AG10803 (cell line): ENCODE results near the gene RGS6.

Source experiments
- DNase-seq: peaks from one replicate; pipeline ENCODE4 v3.0.0; 2010; ENCODE audit warnings: low read depth
- H3K4me3 ChIP-seq: 2 replicates; pipeline ENCODE4 v1.5.1; 2011; ENCODE audit warnings: mild to moderate bottlenecking, low read length, control low read depth
- TF ChIP-seq, protein P1 (sequence below): conservative IDR thresholded peaks from 2 replicates; pipeline ENCODE4 v1.5.1; 2011; ENCODE audit warnings: mild to moderate bottlenecking, low read length, control low read depth, inconsistent platforms

Gene RGS6

DNA sequence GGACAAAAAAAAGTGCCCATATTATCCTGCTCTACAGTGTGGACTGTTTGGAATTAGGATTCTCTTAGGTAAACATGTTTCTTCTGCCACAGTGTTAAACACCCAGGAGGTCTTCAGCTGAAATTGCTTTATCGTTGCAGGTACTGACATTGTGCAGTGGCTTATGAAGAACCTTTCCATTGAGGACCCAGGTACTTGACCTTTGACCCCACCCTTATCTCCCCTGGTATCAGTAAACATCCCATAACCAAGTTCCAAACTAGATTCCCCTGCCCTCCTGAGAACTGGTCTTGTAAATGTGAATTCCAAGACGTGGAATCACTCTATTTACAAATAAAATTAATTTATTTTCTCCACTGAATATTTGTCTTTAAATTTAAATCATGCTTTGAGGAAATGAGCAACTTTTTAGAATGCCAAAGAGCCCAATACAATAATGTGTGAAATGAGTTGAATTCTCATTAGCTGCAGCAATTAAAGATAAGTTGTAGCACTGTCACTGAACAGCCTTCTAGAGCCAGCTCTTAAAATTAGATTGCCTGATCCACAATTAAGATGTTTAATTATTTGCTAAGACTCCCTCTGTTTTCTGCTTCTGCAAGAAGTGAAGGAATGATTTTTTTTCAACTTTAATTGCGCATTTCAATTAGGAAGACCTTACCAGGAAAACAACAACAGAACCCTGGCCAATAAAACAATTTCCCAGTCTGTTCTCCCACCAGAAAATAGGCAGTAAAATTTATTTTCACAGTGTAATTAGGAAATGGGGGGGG is 522.3 kb downstream of the RGS6 start:
- TF ChIP-seq, protein P1, sequence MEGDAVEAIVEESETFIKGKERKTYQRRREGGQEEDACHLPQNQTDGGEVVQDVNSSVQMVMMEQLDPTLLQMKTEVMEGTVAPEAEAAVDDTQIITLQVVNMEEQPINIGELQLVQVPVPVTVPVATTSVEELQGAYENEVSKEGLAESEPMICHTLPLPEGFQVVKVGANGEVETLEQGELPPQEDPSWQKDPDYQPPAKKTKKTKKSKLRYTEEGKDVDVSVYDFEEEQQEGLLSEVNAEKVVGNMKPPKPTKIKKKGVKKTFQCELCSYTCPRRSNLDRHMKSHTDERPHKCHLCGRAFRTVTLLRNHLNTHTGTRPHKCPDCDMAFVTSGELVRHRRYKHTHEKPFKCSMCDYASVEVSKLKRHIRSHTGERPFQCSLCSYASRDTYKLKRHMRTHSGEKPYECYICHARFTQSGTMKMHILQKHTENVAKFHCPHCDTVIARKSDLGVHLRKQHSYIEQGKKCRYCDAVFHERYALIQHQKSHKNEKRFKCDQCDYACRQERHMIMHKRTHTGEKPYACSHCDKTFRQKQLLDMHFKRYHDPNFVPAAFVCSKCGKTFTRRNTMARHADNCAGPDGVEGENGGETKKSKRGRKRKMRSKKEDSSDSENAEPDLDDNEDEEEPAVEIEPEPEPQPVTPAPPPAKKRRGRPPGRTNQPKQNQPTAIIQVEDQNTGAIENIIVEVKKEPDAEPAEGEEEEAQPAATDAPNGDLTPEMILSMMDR: no peak
- no peak for DNase-seq
- no peak overlapping the region for H3K4me3 ChIP-seq

DNA sequence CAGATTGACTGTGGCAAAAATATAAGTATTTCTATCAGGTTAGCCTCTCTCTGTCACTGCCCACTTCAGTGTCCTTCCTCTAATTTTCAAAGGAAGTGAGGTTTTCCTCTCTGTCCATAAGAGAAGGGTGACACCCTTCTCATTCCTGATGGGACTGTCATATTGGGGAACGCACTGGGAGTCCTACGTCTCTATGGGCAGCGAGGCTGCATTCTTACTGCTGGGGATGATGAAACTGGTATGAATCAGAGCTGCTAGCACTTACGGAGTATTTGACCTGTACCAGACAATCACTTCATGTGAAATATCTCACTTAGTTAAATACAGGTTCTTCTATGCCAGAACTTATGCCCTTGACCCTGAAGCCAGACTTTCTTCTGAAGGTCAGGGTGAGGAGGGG is 525.4 kb downstream of the RGS6 start:
- DNase-seq: peak; percentile 76

DNA sequence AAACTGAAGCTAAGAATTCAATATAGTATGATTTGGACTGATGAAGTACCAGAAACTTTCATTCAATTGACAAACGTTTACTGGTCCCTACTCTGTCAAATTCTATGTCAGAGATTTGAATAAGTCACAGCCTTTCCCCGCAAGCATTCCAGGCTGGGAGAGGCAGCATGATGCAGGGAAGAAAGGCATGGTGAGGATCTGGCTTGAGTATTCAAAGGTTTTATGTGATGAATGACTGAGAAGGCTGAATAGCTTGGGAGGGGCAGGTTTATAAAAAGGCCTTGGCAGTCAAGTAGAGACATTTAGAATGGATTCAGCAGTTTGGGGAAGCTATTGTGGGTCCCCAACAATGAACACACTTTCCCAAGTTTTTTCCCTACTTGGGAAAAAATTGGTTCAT is 529.8 kb downstream of the RGS6 start:
- TF ChIP-seq, protein P1: no peak
- no peak overlapping the region for H3K4me3 ChIP-seq
- DNase-seq: no peak

More for the DNA sequence above, 525.4 kb downstream of the RGS6 start:
- H3K4me3 ChIP-seq: no peak overlapping the region
- TF ChIP-seq, protein P1: no peak

DNA sequence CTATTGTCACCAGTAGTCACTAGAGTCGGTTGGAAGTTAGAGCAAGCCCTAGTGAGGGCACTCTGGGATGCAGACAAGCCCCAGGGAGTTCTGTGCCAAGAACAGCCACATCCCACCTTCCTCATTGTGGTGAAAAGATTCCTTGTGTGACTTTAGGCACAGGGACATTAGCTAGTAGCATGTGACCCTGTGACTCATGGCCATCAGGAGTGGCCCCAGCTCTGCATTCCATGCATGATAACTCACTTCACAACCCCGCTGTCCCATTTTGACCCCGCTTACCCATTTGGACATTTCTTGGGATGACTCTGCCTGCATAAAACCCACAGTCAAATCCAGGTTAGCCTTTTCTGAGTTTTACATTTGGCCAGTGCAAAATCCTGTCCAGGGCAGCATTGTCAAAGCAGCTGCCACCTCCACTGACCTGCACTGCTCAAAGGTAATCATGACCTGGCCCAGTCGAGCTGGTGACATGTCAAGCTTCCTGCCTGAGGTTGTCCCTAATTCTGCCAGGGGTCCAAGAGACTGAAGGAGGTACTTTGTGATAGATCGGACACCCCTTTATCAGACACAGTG is 531.1 kb downstream of the RGS6 start:
- TF ChIP-seq, protein P1: no peak
- H3K4me3 ChIP-seq: no peak overlapping the region
- no peak for DNase-seq

DNA sequence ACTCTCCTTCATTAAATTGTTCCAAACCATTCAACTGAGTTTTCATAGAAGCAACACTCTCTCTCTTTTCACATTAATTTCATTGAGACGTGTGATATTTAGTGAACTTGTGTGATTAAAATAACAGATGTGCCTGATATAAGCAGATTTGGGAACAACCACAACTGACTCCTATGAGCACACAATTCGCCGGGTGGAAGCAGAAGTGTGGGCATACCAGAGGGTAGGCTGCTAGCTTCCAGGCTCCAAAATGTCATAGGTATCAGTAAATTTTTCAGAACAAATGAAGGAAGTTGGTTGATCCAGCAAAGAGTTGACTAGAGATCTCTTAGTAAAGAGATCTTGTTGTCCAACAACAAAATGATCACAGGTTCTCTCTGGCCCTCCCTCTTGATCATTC is 532.0 kb downstream of the RGS6 start:
- H3K4me3 ChIP-seq: no peak overlapping the region
- TF ChIP-seq, protein P1: no peak
- no peak for DNase-seq

DNA sequence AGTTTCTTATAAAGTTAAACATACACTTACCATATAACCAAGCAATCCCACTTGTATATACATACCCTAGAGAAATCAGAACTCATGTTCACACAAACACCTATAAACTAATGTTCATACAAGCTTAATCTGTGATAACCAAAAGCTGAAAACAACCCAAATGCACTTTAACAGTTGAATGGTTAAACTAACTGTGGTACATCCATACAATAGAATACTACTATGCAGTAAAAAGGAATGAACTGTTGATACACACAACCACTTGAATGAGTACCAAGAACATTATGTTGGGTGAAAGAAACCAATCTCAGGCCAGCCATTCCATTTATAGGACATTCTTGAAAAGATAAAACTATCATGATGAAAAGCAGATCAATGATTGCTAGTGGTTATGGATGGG is 534.1 kb downstream of the RGS6 start:
- TF ChIP-seq, protein P1: no peak
- H3K4me3 ChIP-seq: no peak overlapping the region
- no peak for DNase-seq

DNA sequence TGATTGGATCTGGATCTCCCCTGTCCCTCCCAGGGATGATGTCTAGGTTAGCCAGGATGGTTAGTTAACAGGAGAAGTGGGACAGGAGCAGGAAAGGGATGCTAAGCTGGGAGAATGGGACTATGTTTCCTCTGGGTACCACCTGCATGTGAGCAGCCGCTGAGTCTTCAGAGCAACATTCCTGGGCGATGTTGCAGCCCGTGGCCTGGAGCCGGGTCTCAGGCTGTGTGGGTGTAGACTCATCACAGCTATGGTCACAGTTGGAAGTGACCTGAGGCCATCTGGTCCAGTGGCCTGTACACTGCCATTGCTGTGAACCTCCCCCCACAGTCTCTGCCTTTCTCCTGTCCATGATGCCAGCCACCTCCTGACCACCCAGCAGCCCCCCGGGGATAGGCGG is 539.1 kb downstream of the RGS6 start:
- no peak overlapping the region for H3K4me3 ChIP-seq
- DNase-seq: no peak
- TF ChIP-seq, protein P1: no peak
